Naive thymus-derived CD8-positive, alpha-beta T cell (primary cell): Measurements from ENCODE around the gene CCL5. TPM values are rescaled to one million over a fixed set of nuclear protein-coding genes. Genes with fewer than 3 reads are reported as not detected.

Experiments
- ATAC-seq, 2 donors: fragments of 150-1000 bp; cut with Tn5 transposase in 1 of 2; sonication (Bioruptor Pico), chemical (Tn5 transposase) in 1 of 2; 1 replicate in 1 of 2; 2 replicates in 1 of 2; pipeline ENCODE4 v1.10.0; 2021; ENCODE audit warnings: mild to moderate bottlenecking in 2 of 2, moderate library complexity in 2 of 2
- POLR2A ChIA-PET: fragments of 350-600 bp; sonication (Branson Sonifier 250); formaldehyde crosslinking; loops from one replicate; lab custom pipeline; 2021; ENCODE audit warnings: antibody characterized with exemption; lab: Charles Lee
- DNase-seq, 10 donors: peaks; one replicate each; pipeline versions ENCODE4 v3.0.0 to v3.0.0-alpha.2; 2020 to 2022
- H3K27ac Mint-ChIP-seq, 10 donors: one replicate each; pipeline ENCODE4 v1.8.0; 2020 to 2022; ENCODE audit warnings: mild to moderate bottlenecking in 10 of 10, mixed read lengths in 10 of 10, moderate library complexity in 4 of 10, inconsistent platforms in 1 of 10
- H3K27me3 Mint-ChIP-seq, 5 donors: one replicate each; pipeline ENCODE4 v1.8.0; 2021 to 2022; ENCODE audit warnings: mixed read lengths in 5 of 5
- H3K36me3 Mint-ChIP-seq, 3 donors: one replicate each; pipeline ENCODE4 v1.8.0; 2020 to 2022; ENCODE audit warnings: mixed read lengths in 3 of 3, mild to moderate bottlenecking in 2 of 3, inconsistent platforms in 1 of 3
- H3K4me1 Mint-ChIP-seq, 4 donors: one replicate each; pipeline ENCODE4 v1.8.0; 2021 to 2022; ENCODE audit warnings: mixed read lengths in 4 of 4
- H3K4me3 Mint-ChIP-seq, 10 donors: one replicate each; pipeline ENCODE4 v1.8.0; 2020 to 2022; ENCODE audit warnings: mild to moderate bottlenecking in 10 of 10, mixed read lengths in 10 of 10, moderate library complexity in 6 of 10, inconsistent platforms in 1 of 10
- H3K9me3 Mint-ChIP-seq, 9 donors: one replicate each; pipeline ENCODE4 v1.8.0; 2020 to 2022; ENCODE audit warnings: mixed read lengths in 9 of 9, mild to moderate bottlenecking in 3 of 9, inconsistent platforms in 1 of 9, moderate library complexity in 1 of 9
- polyA plus RNA-seq, 3 donors: library from polyadenylated mRNA; unstranded; fragments of 300-500 nt; fragmentation: Illumina TruSeq; gene quantifications; one replicate each; pipeline ENCODE4 v1.2.3, GENCODE V29; 2021
- total RNA-seq, 8 experiments: library from RNA in 2 of 8; stranded (reverse) in 2 of 8; gene quantifications; one replicate each; pipeline ENCODE4 v1.2.3 and lab custom pipeline; 2021 to 2026

Gene CCL5
- total and polyA plus RNA-seq, 5 experiments from 2014 or later: 41.5 to 1,286 (median 84.3) TPM

- Mint-ChIP-seq H3K27me3 (no peaks in the 10 kb centered on the region), H3K4me3 (no peak overlapping the region), H3K27ac (peak overlapping the region in 6 of 10 donors; percentile 7 to 67 (median 46)), H3K9me3 (peaks cover 0 to 1% (median 0%) of the 10 kb centered on the region in 9 donors), H3K4me1 (peaks cover 0 to 14% (median 6%) of the 10 kb centered on the region in 4 donors), H3K36me3 (peaks cover 0 to 15% (median 0%) of the 10 kb centered on the region in 3 donors)
- ATAC-seq: no peak
- no peak for DNase-seq
- POLR2A ChIA-PET: interaction anchor here (1.4 kb wide), 1 partner anchor 15 kb away, joined by 3 read pairs; no protein-coding TSS in a partner anchor
Observed at GRCh38 chr17:35856603-35857002, 23.6 kb downstream of the CCL5 start.

DNA sequence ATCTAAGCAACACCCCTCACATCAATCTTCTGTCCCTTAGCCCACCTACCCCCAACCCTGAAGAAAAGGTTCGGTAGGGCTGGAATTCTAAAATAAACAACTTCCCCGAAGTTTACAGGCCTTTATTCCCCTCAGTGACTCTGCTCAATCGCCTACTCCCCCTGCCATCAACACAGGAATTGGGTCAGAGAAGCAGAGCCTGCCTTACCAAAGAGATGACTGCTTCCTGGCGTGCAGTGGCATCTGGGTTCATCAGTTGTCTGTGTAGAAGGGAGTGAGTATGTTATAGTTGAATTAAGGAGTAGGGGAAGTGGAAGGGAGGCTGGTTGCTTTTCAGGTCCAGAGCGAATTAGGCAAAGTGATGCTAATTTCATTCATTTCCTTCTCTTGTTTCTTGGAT, 24.2 kb downstream of the CCL5 start:
- no peaks in the 10 kb centered on the region for H3K27me3 Mint-ChIP-seq
- ATAC-seq (no peak), DNase-seq (no peak)
- H3K4me1 Mint-ChIP-seq: peaks cover 0 to 18% (median 9%) of the 10 kb centered on the region in 4 donors
- H3K36me3 Mint-ChIP-seq: peaks cover 0 to 21% (median 0%) of the 10 kb centered on the region in 3 donors
- no peaks in the 10 kb centered on the region for H3K9me3 Mint-ChIP-seq
- POLR2A ChIA-PET: no interaction called here
- peak overlapping the region in 6 of 10 donors; percentile 0 to 66 (median 31) for H3K27ac Mint-ChIP-seq
- H3K4me3 Mint-ChIP-seq: no peak overlapping the region

DNA sequence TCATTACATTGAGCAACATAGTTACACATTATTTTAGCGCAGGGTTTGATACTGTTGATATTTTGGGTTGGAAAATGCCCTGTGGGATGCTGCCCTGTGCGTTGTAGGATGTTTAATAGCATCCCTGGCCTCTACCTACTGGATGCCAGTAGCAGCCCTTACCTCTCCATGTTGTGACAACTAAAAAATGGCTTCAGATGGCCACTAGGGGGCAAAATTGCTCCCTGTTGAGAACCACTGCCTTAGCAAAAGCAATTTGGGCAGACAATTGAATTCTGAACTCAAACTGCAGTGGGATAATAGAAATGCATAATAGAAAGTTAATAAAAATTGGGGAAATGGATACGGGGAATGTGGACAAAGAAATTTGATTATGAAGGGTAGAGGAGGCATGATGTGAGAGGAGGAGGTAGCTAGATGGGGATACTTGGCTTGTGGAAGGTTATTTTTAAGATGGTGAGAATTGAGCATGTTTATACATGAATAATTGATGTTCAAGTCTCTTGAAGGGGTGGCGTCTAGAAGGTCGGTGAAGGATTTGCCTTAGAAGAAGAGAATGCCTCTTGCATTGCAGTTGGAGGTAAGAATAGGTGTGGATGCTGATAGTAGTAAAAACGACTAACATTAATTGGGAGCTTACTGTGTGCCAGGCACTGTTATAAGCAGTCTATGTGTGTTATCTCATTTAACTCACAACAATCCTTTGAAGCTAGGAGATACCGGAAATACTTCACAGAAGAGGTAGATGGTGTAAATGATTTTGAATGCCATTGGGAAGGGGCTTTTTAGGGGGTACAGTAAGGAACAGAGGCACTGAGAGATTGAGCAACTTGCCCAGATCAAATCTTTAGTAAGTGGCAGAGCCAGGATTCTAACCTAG, 30.5 kb downstream of the CCL5 start:
- no peaks in the 10 kb centered on the region for H3K27me3 Mint-ChIP-seq
- POLR2A ChIA-PET: interaction anchor here (0.6 kb wide), 1 partner anchor 11 kb away, joined by 6 read pairs; no protein-coding TSS in a partner anchor
- peaks cover 9 to 23% (median 12%) of the 10 kb centered on the region in 4 donors for H3K4me1 Mint-ChIP-seq
- H3K27ac Mint-ChIP-seq: peak overlapping the region in 6 of 10 donors; percentile 3 to 74 (median 39)
- DNase-seq: peak in 8 of 10 donors; percentile 42 to 75 (median 54)
- ATAC-seq: peak; percentile 67 to 77
- H3K4me3 Mint-ChIP-seq: peak overlapping the region in 2 of 10 donors; percentile 1 to 24
- no peaks in the 10 kb centered on the region for H3K9me3 Mint-ChIP-seq
- peaks cover 0 to 68% (median 6%) of the 10 kb centered on the region in 3 donors for H3K36me3 Mint-ChIP-seq

DNA sequence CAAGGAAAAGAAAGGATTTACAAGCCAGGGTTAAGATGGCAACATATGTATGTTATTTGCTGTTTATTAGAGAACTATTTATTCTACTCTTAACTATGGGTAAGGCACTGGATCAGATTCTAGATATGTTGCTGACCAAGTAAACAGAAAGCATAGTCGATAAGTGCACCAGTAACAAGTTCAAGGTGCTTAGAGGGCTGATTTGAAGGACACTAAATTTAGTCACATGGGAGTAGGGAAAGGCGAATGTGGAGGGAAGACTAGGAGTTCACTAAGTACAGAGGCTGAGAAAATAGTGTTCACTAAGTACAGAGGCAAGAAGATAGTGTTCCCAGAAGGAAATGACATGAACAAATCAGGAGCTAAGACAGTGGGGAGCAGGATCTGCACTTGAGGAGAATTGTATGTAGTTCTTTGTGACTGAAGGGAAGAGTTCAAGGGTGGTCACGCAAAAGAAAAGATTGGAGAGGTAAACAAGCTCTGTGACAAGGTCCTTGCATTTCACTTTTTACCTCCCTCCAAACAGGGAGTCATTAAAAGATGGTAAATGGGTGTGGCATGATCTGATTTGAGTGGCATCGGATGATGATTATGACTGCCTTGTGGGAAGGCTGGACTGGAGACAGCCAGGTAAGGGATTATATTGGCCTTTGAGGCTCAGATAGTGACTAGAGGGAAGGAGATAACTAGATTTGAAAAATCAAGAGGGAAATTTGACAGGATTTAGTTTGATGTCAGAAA, 32.4 kb downstream of the CCL5 start:
- no peak overlapping the region for H3K4me3 Mint-ChIP-seq
- DNase-seq (no peak), ATAC-seq (no peak)
- no peaks in the 10 kb centered on the region for H3K27me3 Mint-ChIP-seq
- peaks cover 9 to 25% (median 12%) of the 10 kb centered on the region in 4 donors for H3K4me1 Mint-ChIP-seq
- POLR2A ChIA-PET: interaction anchor here (0.5 to 1.0 kb wide), 3 partner anchors 13 to 240 kb away, joined by 3 to 5 read pairs (median 3); no protein-coding TSS in a partner anchor
- peaks cover 0 to 80% (median 15%) of the 10 kb centered on the region in 3 donors for H3K36me3 Mint-ChIP-seq
- H3K27ac Mint-ChIP-seq: peak overlapping the region in 8 of 10 donors; percentile 2 to 71 (median 29)
- H3K9me3 Mint-ChIP-seq: no peaks in the 10 kb centered on the region

- peaks cover 0 to 83% (median 19%) of the 10 kb centered on the region in 3 donors for H3K36me3 Mint-ChIP-seq
- POLR2A ChIA-PET: no interaction called here
- no peaks in the 10 kb centered on the region for H3K9me3 Mint-ChIP-seq
Observed at GRCh38 chr17:35847006-35847405, 33.2 kb downstream of the CCL5 start.

GRCh38 chr17:35846055-35846809, 33.9 kb downstream of the CCL5 start:
- H3K27ac Mint-ChIP-seq: peak overlapping the region in 2 of 10 donors; percentile 12 to 52
- POLR2A ChIA-PET: no interaction called here
- peaks cover 0 to 87% (median 21%) of the 10 kb centered on the region in 3 donors for H3K36me3 Mint-ChIP-seq
- no peaks in the 10 kb centered on the region for H3K27me3 Mint-ChIP-seq
- H3K9me3 Mint-ChIP-seq: no peaks in the 10 kb centered on the region
- no peak overlapping the region for H3K4me3 Mint-ChIP-seq
- no peak for DNase-seq
- peaks cover 9 to 20% (median 11%) of the 10 kb centered on the region in 4 donors for H3K4me1 Mint-ChIP-seq
- no peak for ATAC-seq

More at GRCh38 chr17:35847006-35847405, 33.2 kb downstream of the CCL5 start:
- Mint-ChIP-seq H3K4me1 (peaks cover 9 to 23% (median 12%) of the 10 kb centered on the region in 4 donors), H3K27ac (no peak overlapping the region), H3K27me3 (no peaks in the 10 kb centered on the region), H3K4me3 (no peak overlapping the region)
- no peak for ATAC-seq
- no peak for DNase-seq

GRCh38 chr17:35844547-35844946, 35.6 kb downstream of the CCL5 start:
- POLR2A ChIA-PET: no interaction called here
- ATAC-seq (no peak), DNase-seq (no peak)
- peak overlapping the region in 1 of 10 donors; percentile 39 for H3K4me3 Mint-ChIP-seq
- peak overlapping the region in 4 of 10 donors; percentile 7 to 91 (median 72) for H3K27ac Mint-ChIP-seq
- H3K36me3 Mint-ChIP-seq: peaks cover 0 to 93% (median 26%) of the 10 kb centered on the region in 3 donors
- H3K4me1 Mint-ChIP-seq: peaks cover 2 to 15% (median 3%) of the 10 kb centered on the region in 4 donors
- H3K9me3 Mint-ChIP-seq: no peaks in the 10 kb centered on the region
- no peaks in the 10 kb centered on the region for H3K27me3 Mint-ChIP-seq

DNA sequence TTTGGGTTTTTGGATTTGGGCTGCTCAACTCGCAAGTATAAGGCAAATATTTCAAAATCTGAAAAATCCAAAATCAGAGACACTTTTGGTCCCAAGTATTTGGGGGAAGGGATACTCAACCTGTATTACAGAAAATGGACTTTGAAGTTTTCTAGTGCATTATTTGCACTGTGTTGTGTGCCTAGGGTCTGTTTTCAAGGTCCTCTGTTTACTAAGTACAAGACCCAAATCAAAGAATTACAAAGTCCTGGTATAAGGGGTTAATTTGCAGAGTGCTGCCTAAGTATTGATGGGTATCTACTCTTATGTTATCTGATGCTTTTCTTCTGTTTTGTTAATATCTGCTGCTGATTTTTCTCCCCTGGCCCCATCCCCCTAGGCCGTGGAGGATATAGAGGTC, 36.5 kb downstream of the CCL5 start:
- Mint-ChIP-seq H3K27me3 (no peaks in the 10 kb centered on the region), H3K9me3 (no peaks in the 10 kb centered on the region), H3K27ac (peak overlapping the region in 8 of 10 donors; percentile 29 to 91 (median 53)), H3K4me1 (peaks cover 0 to 14% (median under 1%) of the 10 kb centered on the region in 4 donors), H3K36me3 (peaks cover 0 to 93% (median 26%) of the 10 kb centered on the region in 3 donors), H3K4me3 (no peak overlapping the region)
- POLR2A ChIA-PET: no interaction called here
- DNase-seq (no peak), ATAC-seq (no peak)

- Mint-ChIP-seq H3K36me3 (peaks cover 0 to 91% (median 28%) of the 10 kb centered on the region in 3 donors), H3K4me1 (peaks cover 0 to 9% (median under 1%) of the 10 kb centered on the region in 4 donors), H3K27ac (peak overlapping the region in 7 of 10 donors; percentile 13 to 74 (median 33)), H3K4me3 (no peak overlapping the region), H3K27me3 (no peaks in the 10 kb centered on the region), H3K9me3 (no peaks in the 10 kb centered on the region)
- ATAC-seq (no peak), DNase-seq (no peak)
- POLR2A ChIA-PET: interaction anchor here (0.6 kb wide), 1 partner anchor 38 kb away, joined by 4 read pairs; no protein-coding TSS in a partner anchor
Observed at GRCh38 chr17:35842239-35842638, 37.9 kb downstream of the CCL5 start.

GRCh38 chr17:35841505-35841904, 38.7 kb downstream of the CCL5 start:
- Mint-ChIP-seq H3K36me3 (peaks cover 0 to 92% (median 29%) of the 10 kb centered on the region in 3 donors), H3K4me1 (peaks cover 0 to 9% (median under 1%) of the 10 kb centered on the region in 4 donors), H3K4me3 (no peak overlapping the region), H3K9me3 (no peaks in the 10 kb centered on the region), H3K27ac (peak overlapping the region in 2 of 10 donors; percentile 15 to 56), H3K27me3 (no peaks in the 10 kb centered on the region)
- POLR2A ChIA-PET: no interaction called here
- DNase-seq (no peak), ATAC-seq (no peak)

GRCh38 chr17:35841101-35841500, 39.1 kb downstream of the CCL5 start:
- DNase-seq (no peak), ATAC-seq (no peak)
- Mint-ChIP-seq H3K9me3 (no peaks in the 10 kb centered on the region), H3K27me3 (no peaks in the 10 kb centered on the region), H3K36me3 (peaks cover 0 to 92% (median 32%) of the 10 kb centered on the region in 3 donors), H3K4me3 (no peak overlapping the region), H3K27ac (peak overlapping the region in 2 of 10 donors; percentile 15 to 56), H3K4me1 (peaks cover 0 to 9% (median under 1%) of the 10 kb centered on the region in 4 donors)
- POLR2A ChIA-PET: no interaction called here
